DOHH2 (cell line): Measurements from ENCODE around the gene DHX58.

Source experiments
- H3F3A ChIP-seq: fragments of 200-600 bp; sonication (generic), shearing (Covaris generic); 2 replicates; pipeline ENCODE4 v1.6.0; 2016; ENCODE audit warnings: antibody characterized with exemption, mild to moderate bottlenecking; ENCODE audit not compliant: control insufficient read depth, insufficient read depth
- H3K27ac ChIP-seq: fragments of 200-600 bp; sonication (generic); 2 replicates; pipeline ENCODE4 v1.5.1; 2014; ENCODE audit warnings: low read depth, mild to moderate bottlenecking, low read length, moderate library complexity
- H3K27me3 ChIP-seq: fragments of 200-600 bp; sonication (generic); 2 replicates; pipeline ENCODE4 v1.6.1; 2014; ENCODE audit warnings: mild to moderate bottlenecking, low read length, mixed read lengths; ENCODE audit not compliant: control insufficient read depth
- H3K36me3 ChIP-seq: fragments of 200-600 bp; sonication (generic); 2 replicates; pipeline ENCODE4 v1.6.1; 2014; ENCODE audit warnings: mild to moderate bottlenecking, low read length, moderate library complexity, mixed read lengths; ENCODE audit not compliant: control insufficient read depth
- H3K4me1 ChIP-seq: fragments of 200-600 bp; sonication (generic); 2 replicates; pipeline ENCODE4 v1.6.1; 2014; ENCODE audit warnings: mild to moderate bottlenecking, low read length, mixed read lengths; ENCODE audit not compliant: control insufficient read depth
- H3K4me2 ChIP-seq: fragments of 200-600 bp; sonication (generic); 2 replicates; pipeline ENCODE4 v1.6.0; 2014; ENCODE audit warnings: mild to moderate bottlenecking, low read length, moderate library complexity
- H3K4me3 ChIP-seq: fragments of 200-600 bp; sonication (generic); 2 replicates; pipeline ENCODE4 v1.5.1; 2014; ENCODE audit warnings: mild to moderate bottlenecking, low read length, mixed read lengths
- H3K79me2 ChIP-seq: fragments of 200-600 bp; sonication (generic); 2 replicates; pipeline ENCODE4 v1.6.1; 2014; ENCODE audit warnings: mild to moderate bottlenecking, low read length, mixed read lengths; ENCODE audit not compliant: control insufficient read depth
- H3K9me2 ChIP-seq: fragments of 200-600 bp; sonication (generic); replicated peaks from 2 replicates; pipeline ENCODE4 v1.6.1; 2014; ENCODE audit warnings: mild to moderate bottlenecking, low read length, mixed read lengths; ENCODE audit not compliant: control insufficient read depth
- H3K9me3 ChIP-seq: fragments of 200-600 bp; sonication (generic); 2 replicates; pipeline ENCODE4 v1.6.1; 2014; ENCODE audit warnings: antibody characterized with exemption, low read length, mixed read lengths; ENCODE audit not compliant: control insufficient read depth, insufficient read depth
- H4K20me1 ChIP-seq: fragments of 200-600 bp; sonication (generic); 2 replicates; pipeline ENCODE4 v1.6.0; 2014; ENCODE audit warnings: low read depth, mild to moderate bottlenecking, antibody characterized with exemption, low read length, moderate library complexity; ENCODE audit not compliant: control insufficient read depth, insufficient read depth
- CTCF ChIP-seq: fragments of 200-600 bp; sonication (generic); IDR thresholded peaks from one replicate; pipeline ENCODE4 v1.5.1; 2014; ENCODE audit warnings: antibody characterized with exemption, mild to moderate bottlenecking, low read depth, low read length; ENCODE audit not compliant: poor library complexity, severe bottlenecking
- EZH2phosphoT487 ChIP-seq: fragments of 200-600 bp; sonication (generic); IDR thresholded peaks from 2 replicates; pipeline ENCODE4 v1.6.1; 2017; ENCODE audit warnings: borderline replicate concordance, mild to moderate bottlenecking, antibody characterized with exemption, low read length, moderate library complexity, mixed read lengths

Gene DHX58

GRCh38 chr17:42060231-42060630 lies 52.3 kb downstream of the DHX58 start:
- Histone ChIP-seq H3K4me1 (peaks cover 12% of the 10 kb centered on the region), H3K9me3 (peaks cover 9% of the 10 kb centered on the region), H3K79me2 (no peaks in the 10 kb centered on the region), H4K20me1 (no peaks in the 10 kb centered on the region), H3K9me2 (no peaks in the 10 kb centered on the region), H3K27ac (no peak overlapping the region), H3K27me3 (peaks cover 13% of the 10 kb centered on the region), H3K4me3 (no peak overlapping the region), H3F3A (no peaks in the 10 kb centered on the region), H3K4me2 (no peak overlapping the region), H3K36me3 (no peaks in the 10 kb centered on the region)
- TF ChIP-seq EZH2phosphoT487 (no peak), CTCF (no peak)

GRCh38 chr17:42059815-42060214 lies 52.7 kb downstream of the DHX58 start:
- no peak overlapping the region for H3K4me3 ChIP-seq
- no peak for TF ChIP-seq CTCF
- no peak for TF ChIP-seq EZH2phosphoT487
- H3F3A ChIP-seq, result no peaks in the 10 kb centered on the region
- H4K20me1 ChIP-seq, result no peaks in the 10 kb centered on the region
- no peak overlapping the region for H3K4me2 ChIP-seq
- H3K27me3 ChIP-seq, result peaks cover 15% of the 10 kb centered on the region
- peaks cover 9% of the 10 kb centered on the region for H3K9me3 ChIP-seq
- no peak overlapping the region for H3K27ac ChIP-seq
- H3K79me2 ChIP-seq, result no peaks in the 10 kb centered on the region
- no peaks in the 10 kb centered on the region for H3K36me3 ChIP-seq
- peaks cover 12% of the 10 kb centered on the region for H3K4me1 ChIP-seq
- H3K9me2 ChIP-seq, result no peaks in the 10 kb centered on the region

GRCh38 chr17:42058063-42058462 lies 54.5 kb downstream of the DHX58 start:
- H3K4me1 ChIP-seq, result no peaks in the 10 kb centered on the region
- H3K27me3 ChIP-seq, result peaks cover 18% of the 10 kb centered on the region
- no peak overlapping the region for H3K4me3 ChIP-seq
- no peak overlapping the region for H3K4me2 ChIP-seq
- H3K79me2 ChIP-seq, result no peaks in the 10 kb centered on the region
- TF ChIP-seq EZH2phosphoT487 (no peak), CTCF (no peak)
- H4K20me1 ChIP-seq, result no peaks in the 10 kb centered on the region
- no peaks in the 10 kb centered on the region for H3F3A ChIP-seq
- H3K36me3 ChIP-seq, result no peaks in the 10 kb centered on the region
- no peaks in the 10 kb centered on the region for H3K9me2 ChIP-seq
- H3K27ac ChIP-seq, result no peak overlapping the region
- H3K9me3 ChIP-seq, result peaks cover 9% of the 10 kb centered on the region

- Histone ChIP-seq H3F3A (no peaks in the 10 kb centered on the region), H3K27me3 (peaks cover 33% of the 10 kb centered on the region)
Observed at GRCh38 chr17:42056635-42057034, 55.9 kb downstream of the DHX58 start.

More at GRCh38 chr17:42056635-42057034, 55.9 kb downstream of the DHX58 start:
- no peaks in the 10 kb centered on the region for H4K20me1 ChIP-seq
- H3K27ac ChIP-seq, result no peak overlapping the region
- no peaks in the 10 kb centered on the region for H3K36me3 ChIP-seq
- no peaks in the 10 kb centered on the region for H3K4me1 ChIP-seq
- H3K4me2 ChIP-seq, result no peak overlapping the region
- TF ChIP-seq EZH2phosphoT487 (no peak), CTCF (no peak)
- H3K9me3 ChIP-seq, result peaks cover 9% of the 10 kb centered on the region
- H3K4me3 ChIP-seq, result no peak overlapping the region
- no peaks in the 10 kb centered on the region for H3K79me2 ChIP-seq
- H3K9me2 ChIP-seq, result no peaks in the 10 kb centered on the region
